Neuron (in vitro differentiated cells): ENCODE results near the gene FOS.

Source experiments
- H2AFZ ChIP-seq: one replicate; pipeline ENCODE4 v1.6.1; 2013; ENCODE audit warnings: low read depth, mild to moderate bottlenecking, inconsistent platforms, low read length, moderate library complexity
- H3K27me3 ChIP-seq: one replicate; pipeline ENCODE4 v1.6.1; 2013; ENCODE audit warnings: low read length; ENCODE audit not compliant: insufficient read depth
- H3K36me3 ChIP-seq: one replicate; pipeline ENCODE4 v1.6.1; 2013; ENCODE audit warnings: low read length; ENCODE audit not compliant: insufficient read depth
- H3K4me1 ChIP-seq: one replicate; pipeline ENCODE4 v1.6.1; 2013; ENCODE audit warnings: low read length; ENCODE audit not compliant: insufficient read depth
- H3K4me3 ChIP-seq: 2 replicates; pipeline ENCODE4 v1.5.1; 2013; ENCODE audit warnings: mild to moderate bottlenecking, low read length, moderate library complexity
- H3K9me3 ChIP-seq: one replicate; pipeline ENCODE4 v1.6.1; 2013; ENCODE audit warnings: low read length

The FOS gene

DNA sequence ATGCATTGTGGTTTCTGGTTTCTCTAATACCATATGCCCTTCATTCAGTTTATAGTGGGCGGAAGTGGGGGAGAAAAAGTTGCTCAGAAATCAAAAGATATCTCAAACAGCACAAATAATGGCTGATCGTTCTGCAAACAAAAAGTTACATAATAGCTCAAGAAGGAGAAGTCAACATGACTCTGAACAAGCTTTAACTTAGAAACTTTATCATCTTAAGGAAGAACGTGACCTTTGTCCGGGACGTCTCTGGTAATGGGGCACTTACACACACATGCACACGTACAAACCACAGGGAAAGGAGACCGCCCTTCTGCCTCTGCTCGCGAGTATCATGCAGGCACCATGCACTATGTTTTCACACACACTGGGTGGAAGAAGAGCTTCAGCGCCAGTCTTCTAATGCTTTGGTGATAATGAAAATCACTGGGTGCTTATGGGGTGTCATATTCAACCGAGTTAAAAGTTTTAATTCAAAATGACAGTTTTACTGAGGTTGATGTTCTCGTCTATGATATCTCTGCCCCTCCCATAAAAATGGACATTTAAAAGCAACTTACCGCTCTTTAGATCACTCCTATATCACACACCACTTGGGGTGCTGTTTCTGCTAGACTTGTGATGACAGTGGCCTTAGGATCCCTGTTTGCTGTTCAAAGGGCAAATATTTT is 4.7 kb downstream of the FOS start:
- Histone ChIP-seq H2AFZ (no peak overlapping the region), H3K4me3 (no peak overlapping the region), H3K27me3 (no peaks in the 10 kb centered on the region), H3K9me3 (no peaks in the 10 kb centered on the region), H3K4me1 (peaks cover 22% of the 10 kb centered on the region), H3K36me3 (peaks cover 7% of the 10 kb centered on the region)

DNA sequence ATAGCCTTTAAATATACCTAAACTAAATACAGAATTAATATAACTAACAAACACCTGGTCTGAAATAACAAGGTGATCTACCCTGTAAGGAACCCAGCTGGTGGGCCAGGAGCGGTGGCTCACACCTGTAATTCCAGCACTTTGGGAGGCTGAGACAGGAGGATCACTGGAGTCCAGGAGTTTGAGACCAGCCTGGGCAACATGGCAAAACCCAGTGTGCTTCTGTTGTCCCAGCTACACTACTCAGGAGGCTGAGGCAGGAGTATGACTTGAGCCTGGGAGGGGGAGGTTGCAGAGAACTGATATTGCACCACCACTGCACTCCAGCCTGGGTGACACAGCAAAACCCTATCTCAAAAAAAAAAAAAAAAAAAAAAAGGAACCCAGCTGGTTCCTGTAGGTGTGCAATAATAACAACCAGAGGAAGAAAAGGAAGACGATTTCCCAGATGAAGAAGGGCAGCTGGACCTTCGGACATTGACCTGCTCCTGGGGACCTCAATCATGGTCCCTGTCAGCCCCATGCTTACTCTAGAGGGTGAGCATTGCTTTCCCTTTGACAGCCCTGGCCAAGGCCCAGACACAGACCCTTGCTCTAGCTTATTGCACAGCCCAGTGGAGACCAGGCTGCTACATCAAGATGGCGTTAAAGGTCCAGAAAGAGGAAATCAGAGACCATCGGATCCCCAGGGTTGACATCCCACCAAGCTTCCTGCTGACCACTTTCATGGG is 5.4 kb downstream of the FOS start:
- H3K4me1 ChIP-seq, result peaks cover 22% of the 10 kb centered on the region
- no peak overlapping the region for H3K4me3 ChIP-seq
- no peaks in the 10 kb centered on the region for H3K9me3 ChIP-seq
- no peaks in the 10 kb centered on the region for H3K27me3 ChIP-seq
- H3K36me3 ChIP-seq, result peaks cover 7% of the 10 kb centered on the region
- no peak overlapping the region for H2AFZ ChIP-seq

DNA sequence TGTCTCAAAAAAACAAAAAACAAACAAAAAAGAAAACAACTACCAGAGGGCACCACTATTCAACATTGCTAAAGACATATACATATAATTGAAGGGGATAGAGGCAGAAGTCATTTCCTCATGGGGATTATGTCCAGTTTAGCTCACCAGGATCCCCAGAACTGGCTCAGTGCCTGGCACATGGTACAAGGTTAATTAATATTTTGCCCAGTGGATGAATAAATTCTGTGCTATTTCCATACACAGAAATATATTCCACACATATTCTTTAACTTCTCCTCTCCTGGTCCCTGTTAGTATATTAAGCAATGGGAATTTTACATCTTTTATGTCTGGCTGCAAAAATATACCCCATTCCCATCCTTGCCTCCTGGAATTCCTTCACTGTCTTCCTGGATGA is 6.7 kb downstream of the FOS start:
- H3K27me3 ChIP-seq, result no peaks in the 10 kb centered on the region
- H3K4me3 ChIP-seq, result no peak overlapping the region
- H3K9me3 ChIP-seq, result no peaks in the 10 kb centered on the region
- H2AFZ ChIP-seq, result no peak overlapping the region
- H3K4me1 ChIP-seq, result peaks cover 13% of the 10 kb centered on the region
- peaks cover 7% of the 10 kb centered on the region for H3K36me3 ChIP-seq

DNA sequence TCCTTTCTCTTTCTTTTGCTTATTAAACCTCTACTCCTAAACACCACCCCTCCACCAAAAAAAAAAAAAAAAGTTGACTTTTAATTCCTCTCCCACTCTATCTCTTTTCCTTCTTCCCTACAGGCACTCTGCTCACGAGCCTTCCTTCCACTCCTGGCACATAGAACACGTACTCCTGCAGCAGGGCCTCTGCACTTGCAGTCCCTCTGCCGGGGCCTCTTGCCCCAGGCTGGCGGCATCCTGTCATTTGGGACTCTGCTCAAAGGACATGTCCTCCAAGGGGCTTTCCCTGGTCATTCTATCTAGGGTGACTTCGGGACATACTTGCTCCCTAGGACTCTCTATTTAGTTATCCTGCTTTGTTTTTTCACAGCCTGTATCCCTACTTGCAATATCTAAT is 7.7 kb downstream of the FOS start:
- no peaks in the 10 kb centered on the region for H3K9me3 ChIP-seq
- H3K4me1 ChIP-seq, result peaks cover 5% of the 10 kb centered on the region
- no peak overlapping the region for H3K4me3 ChIP-seq
- no peak overlapping the region for H2AFZ ChIP-seq
- no peaks in the 10 kb centered on the region for H3K27me3 ChIP-seq
- H3K36me3 ChIP-seq, result peaks cover 2% of the 10 kb centered on the region

DNA sequence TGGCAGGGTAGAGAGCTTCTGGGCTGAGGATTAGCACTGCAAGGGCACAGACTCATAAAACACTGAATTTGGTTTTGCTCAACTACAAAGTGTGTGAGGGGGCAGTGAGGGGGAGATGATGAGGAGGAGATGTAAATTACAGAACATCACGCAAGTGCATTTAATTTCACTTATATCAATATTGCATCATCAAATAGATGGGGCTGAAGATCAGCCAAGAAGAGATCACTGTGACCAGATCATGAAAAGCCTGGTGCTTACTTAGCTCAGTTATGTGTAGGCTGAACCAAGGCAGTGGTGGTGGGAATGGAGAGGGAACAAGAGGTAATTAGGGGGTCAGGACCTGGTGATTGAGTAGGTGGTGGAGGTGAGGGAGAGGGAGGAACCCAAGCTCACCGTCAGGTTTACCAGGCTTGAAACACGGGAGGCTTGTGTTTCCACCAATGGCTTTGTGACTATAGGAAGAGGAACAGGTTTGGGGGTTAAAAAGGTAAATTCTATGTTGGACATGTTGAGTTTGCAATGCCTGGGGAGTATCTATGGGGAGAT is 11.3 kb downstream of the FOS start:
- H2AFZ ChIP-seq, result no peak overlapping the region
- peaks cover 14% of the 10 kb centered on the region for H3K4me1 ChIP-seq
- no peaks in the 10 kb centered on the region for H3K27me3 ChIP-seq
- H3K4me3 ChIP-seq, result no peak overlapping the region
- H3K36me3 ChIP-seq, result no peaks in the 10 kb centered on the region
- H3K9me3 ChIP-seq, result no peaks in the 10 kb centered on the region

DNA sequence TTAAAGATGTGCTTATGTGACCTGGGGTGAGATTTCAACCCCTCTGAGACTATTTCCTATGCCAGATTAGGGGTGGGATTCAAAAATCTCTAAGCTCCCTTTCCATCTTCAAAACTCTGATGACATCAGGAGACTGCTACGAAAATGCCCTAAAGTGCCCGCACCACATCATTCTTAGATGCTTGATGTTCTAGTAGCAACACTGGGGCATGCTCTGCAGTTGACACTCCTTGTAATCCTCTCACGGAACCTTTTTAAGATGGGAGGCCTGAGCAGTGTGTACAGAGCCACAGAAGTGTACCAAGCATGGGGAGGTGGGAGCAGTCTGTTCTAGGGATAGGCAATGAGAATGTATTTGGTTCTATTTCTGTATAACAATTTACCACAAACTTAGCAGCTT is 12.2 kb downstream of the FOS start:
- H2AFZ ChIP-seq, result no peak overlapping the region
- H3K27me3 ChIP-seq, result no peaks in the 10 kb centered on the region
- H3K4me1 ChIP-seq, result peaks cover 21% of the 10 kb centered on the region
- no peaks in the 10 kb centered on the region for H3K9me3 ChIP-seq
- no peaks in the 10 kb centered on the region for H3K36me3 ChIP-seq
- no peak overlapping the region for H3K4me3 ChIP-seq

DNA sequence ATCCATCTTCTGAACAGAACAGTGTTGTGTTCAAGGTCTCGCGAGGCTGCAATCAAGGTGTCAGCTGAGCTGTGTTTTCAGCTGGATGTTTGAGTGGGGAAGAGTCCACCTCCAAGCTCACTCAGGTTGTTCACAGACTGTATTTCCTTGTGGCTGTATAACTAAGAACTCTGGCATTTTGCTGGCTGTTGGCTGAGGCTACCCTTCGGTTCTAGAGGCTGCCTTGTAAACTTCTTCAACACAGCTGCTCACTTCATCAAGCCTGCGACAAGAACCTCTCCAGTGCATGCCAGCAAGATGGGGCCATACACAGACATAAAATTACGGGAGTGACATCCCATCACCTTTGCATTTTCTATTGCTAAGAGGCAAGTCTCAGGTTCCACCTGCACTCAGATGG is 12.7 kb downstream of the FOS start:
- H2AFZ ChIP-seq, result no peak overlapping the region
- no peak overlapping the region for H3K4me3 ChIP-seq
- no peaks in the 10 kb centered on the region for H3K36me3 ChIP-seq
- H3K27me3 ChIP-seq, result no peaks in the 10 kb centered on the region
- H3K4me1 ChIP-seq, result peaks cover 20% of the 10 kb centered on the region
- no peaks in the 10 kb centered on the region for H3K9me3 ChIP-seq

DNA sequence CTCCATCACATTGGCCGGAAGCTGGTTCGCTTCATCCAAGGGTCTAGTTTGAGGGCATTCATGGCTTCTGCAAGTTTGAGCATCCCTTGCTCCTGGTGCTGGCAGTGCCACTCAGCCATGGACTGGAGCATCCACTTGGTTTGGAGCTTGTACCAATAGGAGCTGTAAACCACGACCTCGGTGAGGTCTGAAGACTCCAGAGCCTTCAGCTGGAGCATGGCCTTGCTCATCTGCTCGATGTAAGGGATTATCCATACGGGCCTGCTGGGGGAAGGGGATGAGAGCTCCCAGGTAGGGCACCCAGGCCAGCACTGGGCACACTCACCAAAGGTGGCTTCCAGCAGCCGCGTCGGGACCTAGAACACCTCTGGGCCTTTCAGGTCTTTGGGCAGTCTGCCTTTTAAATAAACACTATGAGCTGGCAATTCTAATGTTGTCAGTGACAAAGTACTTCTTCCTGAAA is 13.5 kb downstream of the FOS start:
- Histone ChIP-seq H3K36me3 (no peaks in the 10 kb centered on the region), H3K9me3 (no peaks in the 10 kb centered on the region), H3K4me3 (no peak overlapping the region), H2AFZ (no peak overlapping the region), H3K4me1 (peaks cover 20% of the 10 kb centered on the region), H3K27me3 (no peaks in the 10 kb centered on the region)

DNA sequence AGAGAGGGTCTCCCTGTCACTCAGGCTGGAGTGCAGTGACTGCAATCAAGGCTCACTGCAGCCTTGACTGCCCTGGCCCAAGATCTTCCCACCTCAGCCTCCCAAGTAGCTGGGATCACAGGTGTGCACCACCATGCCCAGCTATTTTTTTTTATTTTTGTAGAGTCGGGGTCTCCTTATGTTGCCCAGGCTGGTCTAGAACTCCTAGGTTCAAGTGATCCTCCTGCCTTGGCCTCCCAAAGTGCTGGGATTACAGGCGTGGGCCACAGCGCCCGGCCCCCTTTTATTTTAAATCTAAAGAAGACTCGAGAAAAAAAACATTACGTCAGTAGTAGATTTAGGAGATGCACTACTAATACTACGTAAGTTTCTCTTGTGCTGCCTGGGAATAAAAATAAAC is 14.3 kb downstream of the FOS start:
- Histone ChIP-seq H2AFZ (no peak overlapping the region), H3K27me3 (no peaks in the 10 kb centered on the region), H3K4me3 (no peak overlapping the region), H3K36me3 (no peaks in the 10 kb centered on the region), H3K4me1 (peaks cover 20% of the 10 kb centered on the region), H3K9me3 (no peaks in the 10 kb centered on the region)

DNA sequence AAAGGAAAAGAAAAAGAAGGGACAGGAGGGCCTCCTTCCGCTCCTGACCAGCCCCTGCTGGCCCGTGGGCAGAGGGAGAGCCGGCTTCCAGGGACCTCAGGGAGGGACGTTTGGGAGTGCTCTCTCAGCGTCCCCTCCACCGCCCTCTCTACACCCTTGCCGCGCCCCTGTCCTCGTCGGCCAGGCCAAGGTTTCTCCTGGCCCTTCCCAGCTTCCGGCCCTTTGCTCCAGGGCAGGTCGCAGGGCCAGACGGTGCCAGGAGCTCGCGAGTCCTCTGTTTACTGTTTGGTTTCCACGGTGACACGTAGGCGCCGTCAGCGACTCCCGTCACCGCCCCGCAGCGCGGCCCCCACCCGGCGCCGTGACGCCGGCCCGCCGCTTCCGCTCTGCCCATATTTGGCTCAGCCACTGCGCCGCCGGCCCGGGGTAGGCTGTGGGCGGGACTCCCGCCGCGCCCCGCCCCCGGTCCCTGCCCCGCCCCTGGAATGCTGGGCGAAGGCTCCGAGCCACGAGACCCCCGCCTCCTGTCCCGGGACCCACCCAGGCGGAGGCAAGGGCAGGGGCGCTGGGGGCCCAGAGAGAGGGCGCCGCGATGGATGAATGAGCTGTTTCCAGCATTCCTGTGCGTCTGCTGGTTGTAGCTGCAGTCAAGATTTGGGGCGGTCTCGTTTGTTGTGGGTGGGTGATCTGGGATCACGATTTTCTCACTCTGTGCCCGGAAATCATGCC is 15.5 kb downstream of the FOS start:
- Histone ChIP-seq H3K4me1 (peaks cover 20% of the 10 kb centered on the region), H3K36me3 (no peaks in the 10 kb centered on the region), H3K4me3 (peak overlapping the region; percentile 74), H2AFZ (peak overlapping the region; percentile 59), H3K9me3 (no peaks in the 10 kb centered on the region), H3K27me3 (no peaks in the 10 kb centered on the region)

DNA sequence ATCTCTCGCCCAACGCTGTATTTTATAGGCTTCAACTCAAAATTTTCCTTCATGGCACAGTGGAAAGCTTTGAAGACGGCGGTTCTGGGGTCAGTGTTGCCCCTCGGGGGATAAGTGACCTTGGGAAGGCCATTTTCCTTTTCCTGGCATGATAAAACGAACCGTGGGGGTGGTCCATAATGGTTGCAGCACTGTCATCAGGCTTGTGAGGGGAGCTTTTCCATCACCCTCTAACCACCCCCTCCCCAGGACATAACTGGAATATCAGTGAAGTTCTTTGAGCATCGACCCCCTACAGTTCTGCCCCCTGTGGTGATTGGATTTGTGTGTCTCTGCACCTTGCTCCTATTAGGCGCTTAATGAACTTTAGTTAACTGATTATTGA is 16.0 kb downstream of the FOS start:
- Histone ChIP-seq H2AFZ (peak overlapping the region; percentile 59), H3K4me1 (peaks cover 20% of the 10 kb centered on the region), H3K9me3 (no peaks in the 10 kb centered on the region), H3K4me3 (peak overlapping the region; percentile 69), H3K36me3 (no peaks in the 10 kb centered on the region), H3K27me3 (no peaks in the 10 kb centered on the region)

DNA sequence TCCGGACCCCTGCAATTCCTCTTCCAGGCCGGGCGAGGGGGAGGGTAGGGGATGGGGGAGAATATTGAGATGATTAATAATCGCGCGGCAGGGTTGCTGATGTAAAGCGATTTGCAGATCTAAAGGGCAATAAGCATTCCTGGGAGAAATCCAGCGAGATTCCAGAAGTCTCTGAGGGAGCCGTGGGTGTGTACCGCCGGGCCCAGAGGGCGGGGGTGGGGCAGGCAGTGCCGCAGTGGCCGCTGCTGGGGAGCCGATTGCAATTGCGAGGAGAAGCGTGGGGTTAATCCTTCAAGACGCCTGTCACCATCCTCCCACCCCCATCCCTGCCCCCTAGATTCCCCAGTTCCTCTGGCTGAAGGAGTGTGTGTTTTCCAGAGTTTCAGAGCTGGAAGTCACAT is 16.4 kb downstream of the FOS start:
- H3K27me3 ChIP-seq, result no peaks in the 10 kb centered on the region
- H3K9me3 ChIP-seq, result no peaks in the 10 kb centered on the region
- no peaks in the 10 kb centered on the region for H3K36me3 ChIP-seq
- H3K4me3 ChIP-seq, result peak overlapping the region; percentile 69
- peak overlapping the region; percentile 59 for H2AFZ ChIP-seq
- H3K4me1 ChIP-seq, result peaks cover 20% of the 10 kb centered on the region
